NCI-H446 (cell line): ENCODE measurements around the gene ADCYAP1.
"Not testable (repeated sequence)": the region's sequence is repeated elsewhere in the genome, so short reads cannot be mapped to it uniquely, and the experiment has no call there.

ENCODE experiments used
- DNase-seq, 2 experiments: peaks; one replicate each; lab custom pipeline; 2025; lab: John Stamatoyannopoulos, UW

The ADCYAP1 gene

DNA sequence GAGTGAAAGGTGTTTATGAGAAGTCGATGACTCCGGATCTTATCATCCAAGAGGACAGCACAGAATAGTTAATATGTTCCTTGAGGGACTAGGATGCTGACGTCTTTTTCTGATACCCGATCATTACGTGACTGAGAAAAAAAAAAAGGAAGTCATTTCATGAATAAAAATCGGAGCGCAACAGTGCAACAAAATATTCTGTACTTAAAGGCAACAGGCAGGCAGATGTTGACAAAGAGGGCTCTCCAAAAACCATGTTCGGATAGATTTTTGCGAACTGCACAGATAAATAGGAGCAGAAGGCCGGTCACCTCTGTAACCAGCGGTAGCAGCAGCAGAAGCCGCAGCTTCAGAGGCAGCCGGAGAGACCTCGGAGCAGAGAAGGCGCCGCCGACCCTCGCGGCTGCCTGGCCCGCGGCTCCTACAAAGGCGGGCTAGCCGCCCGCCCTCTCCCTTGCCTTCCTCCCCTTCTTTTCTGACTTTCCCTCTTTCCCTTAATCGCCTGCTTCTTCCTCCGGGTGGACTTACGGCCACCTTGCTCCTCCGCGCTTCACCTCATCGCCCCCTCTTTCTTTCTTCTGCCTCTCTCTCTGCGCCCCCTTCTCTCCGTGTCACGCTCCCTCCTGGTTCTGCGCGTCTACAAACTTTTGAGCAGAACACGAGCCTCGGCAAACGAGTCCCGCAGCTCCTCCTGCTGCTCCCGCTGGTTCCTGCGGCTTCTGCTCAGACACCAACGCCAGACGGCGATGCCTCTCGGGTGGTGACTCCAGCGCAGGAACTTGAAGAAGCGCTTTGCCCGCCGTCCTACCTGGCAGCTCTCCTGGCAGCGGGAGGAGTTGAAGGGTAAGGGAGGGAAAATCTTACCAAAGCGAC lies at the start of gene ADCYAP1:
Gene ADCYAP1, plus strand, starts transcription at position 654 of the 873 bp plus-strand sequence. CDS start 516 bp downstream, outside the sequence.
- DNase-seq = peak; percentile 45 to 60

DNA sequence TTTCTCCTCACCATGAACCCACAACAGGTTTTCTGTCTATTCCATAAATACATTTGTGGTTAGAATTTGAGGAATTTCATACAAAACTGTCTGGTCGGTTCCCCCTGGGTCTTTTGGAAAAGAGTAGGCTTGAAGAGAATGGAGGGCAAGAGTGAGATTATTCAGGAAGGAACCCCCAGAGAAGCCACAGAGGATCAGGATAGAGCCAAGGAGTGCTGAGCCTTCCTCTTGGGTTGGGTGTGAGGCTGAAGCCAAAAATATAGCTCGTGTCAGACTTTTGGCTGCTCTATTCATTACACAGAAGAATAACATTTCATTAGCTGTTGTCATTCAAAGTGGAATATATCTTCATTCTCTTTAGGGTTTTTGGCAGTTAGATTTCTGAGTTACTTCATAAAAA lies 46.7 kb upstream of the ADCYAP1 start:
- no peak for DNase-seq

DNA sequence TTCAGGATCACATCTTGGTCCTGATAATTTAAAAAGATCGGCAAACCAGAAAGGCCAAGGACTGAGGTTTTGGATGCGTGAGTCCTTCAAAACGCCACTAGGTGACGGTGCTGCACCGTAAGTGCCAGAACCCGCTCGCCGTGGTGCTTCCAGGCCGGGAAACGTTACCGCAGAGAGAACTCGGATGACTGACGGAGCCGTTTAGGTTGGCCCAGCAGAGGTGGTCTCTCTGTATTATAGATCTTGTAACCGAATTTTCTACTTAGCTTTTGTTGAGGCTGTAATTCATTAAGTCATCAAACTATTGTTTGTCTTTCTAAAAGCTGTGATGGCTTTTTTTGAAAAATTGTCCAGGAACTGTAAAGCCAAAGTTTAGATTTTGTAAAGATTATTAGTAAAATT lies 39.8 kb upstream of the ADCYAP1 start:
- peak in 1 of 2 experiments; percentile 82 for DNase-seq

DNA sequence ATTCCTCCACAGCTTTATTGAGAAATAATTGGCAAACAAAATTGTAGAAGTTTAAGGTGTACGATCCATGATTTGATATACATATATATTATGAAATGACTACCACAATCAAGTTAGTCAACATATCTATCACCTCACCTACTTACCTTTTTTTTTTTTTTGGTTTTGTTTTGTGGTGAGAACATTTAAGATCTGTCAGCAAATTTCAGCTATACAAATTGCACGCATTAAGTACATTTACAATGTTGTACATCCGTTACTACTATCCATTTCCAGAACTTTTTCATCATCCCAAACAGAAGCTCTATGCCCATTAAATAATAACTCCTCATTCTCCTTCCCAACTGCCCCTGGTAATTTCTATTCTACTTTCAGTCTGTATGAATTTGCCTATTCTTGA lies 37.4 kb upstream of the ADCYAP1 start:
- DNase-seq = no peak

DNA sequence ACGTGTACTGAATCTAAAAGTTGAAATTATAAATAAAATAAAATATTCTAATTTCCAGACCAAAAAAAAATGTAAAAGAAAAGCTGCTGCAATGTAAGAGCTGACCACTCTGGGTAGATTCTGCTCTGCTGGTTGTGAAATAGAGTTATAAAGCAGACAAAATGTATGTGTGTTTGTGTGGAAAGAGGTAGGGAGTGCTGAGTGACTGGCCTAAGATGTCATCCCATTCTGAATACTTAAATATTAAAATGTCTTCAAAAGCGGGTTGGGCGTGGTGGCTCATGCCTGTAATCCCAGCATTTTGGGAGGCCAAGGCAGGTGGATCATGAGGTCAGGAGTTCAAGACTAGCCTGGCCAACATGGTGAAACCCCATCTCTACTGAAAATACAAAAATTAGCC lies 31.2 kb upstream of the ADCYAP1 start:
- DNase-seq = not testable (repeated sequence)

DNA sequence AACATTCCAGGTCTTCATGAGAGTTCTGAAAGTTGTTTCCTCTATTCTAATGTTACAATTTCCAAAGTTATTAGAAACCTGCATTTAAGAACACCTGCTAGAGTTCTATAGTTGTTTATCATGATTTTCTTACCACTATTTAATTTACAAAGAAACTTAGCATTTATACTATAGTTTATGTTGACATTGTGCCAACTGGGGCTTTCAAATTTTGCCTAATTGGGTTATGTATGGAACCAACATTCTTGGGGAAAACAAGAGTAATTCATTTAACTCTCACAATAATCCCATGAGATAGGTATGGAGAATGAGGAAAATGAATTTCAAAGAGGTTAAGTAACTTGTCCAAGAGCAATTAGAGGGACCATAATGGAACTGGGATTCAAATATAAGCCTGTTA lies 28.8 kb upstream of the ADCYAP1 start:
- DNase-seq = no peak

DNA sequence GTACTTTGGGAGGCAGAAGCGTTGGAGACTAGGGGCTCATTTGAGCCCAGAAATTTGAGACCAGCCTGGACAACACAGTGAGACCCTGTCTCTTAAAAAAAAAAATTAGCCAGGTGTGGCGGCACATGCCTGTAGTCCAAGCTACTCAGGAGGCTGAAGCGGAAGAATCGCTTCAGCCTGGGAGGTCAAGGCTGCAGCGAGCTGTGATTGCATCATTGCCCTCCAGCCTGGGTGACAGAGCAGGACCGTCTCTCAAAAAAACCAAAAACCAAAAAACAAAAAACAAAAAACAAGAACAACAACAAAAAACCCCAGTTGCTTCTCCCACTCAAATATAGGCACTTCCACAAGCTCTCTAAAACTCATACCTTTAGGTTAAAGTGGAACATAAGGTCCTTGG lies 27.4 kb upstream of the ADCYAP1 start:
- no peak for DNase-seq

DNA sequence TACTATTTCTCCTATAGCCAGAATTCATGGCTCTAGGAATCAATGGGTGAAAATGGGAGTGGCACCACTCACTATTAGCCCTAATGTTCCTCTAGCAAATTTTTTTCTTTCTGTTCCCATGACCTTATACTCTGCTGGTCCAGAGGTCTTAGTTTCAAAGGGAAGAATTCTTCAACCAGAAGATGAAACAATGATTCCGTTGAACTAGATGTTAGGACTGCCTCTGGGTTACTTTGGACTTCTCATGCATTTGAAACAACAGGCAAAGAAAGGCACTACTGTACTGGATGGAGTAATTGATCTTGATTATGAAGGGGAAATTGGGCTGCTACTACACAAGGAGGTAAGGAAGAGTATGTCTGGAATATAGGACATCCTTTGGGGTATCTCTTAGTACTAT lies 18.6 kb upstream of the ADCYAP1 start:
- DNase-seq = no peak

DNA sequence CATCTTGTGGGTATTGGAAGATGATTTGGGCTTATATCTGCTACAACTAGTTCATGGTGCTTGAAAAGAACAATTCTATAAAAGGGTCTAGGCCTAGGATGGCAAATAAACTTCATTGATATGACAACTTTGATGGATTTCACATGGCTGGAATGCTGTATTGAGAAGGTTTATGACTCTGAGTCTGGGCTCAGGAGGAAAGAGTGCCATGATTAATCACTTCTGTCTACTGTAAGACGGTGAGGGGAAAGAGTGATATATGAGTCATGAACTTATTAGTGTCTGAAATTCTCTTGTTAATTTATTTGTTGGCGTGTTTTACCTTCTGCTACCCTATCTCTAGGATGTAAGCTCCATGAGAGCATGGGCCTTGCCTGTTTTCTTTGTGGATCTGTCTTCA lies 17.0 kb upstream of the ADCYAP1 start:
- no peak for DNase-seq

DNA sequence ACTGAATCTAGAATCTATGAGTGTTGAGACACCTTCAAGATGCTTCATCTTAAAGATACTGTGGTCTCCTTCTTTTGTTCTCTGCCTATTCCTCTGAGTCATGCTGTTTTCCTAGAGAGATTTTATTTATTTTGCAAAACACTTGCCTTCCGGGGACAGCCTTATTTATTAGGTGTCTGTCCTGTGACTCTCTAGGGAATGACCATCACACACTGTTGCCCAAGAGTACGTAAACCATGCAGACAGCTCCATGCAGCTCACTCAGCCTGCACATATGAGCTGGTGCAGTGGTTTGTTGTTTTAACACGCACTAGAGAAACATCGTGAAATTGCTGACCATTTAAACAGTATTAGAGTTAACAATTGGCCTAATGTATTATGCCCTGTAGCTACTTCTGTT lies 12.4 kb upstream of the ADCYAP1 start:
- no peak for DNase-seq

DNA sequence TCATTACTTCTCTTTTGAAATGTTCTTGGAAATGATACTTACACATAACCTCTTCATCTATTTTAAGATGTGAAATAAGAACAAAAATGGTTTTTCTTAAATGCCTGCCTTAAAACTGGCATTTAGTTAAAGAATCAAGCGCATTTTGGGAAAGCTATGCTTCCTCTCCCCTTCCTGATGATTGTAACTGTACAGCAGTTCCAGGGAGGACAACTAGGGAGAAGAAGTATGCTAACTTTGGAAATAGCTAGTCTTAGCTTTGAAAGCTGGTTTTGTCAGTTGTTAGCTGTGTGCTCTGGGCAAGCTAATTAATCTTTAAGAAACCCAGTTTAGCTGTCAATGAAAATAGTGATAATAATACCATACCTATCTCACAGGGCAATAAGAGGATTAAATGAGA lies 8.4 kb upstream of the ADCYAP1 start:
- no peak for DNase-seq

DNA sequence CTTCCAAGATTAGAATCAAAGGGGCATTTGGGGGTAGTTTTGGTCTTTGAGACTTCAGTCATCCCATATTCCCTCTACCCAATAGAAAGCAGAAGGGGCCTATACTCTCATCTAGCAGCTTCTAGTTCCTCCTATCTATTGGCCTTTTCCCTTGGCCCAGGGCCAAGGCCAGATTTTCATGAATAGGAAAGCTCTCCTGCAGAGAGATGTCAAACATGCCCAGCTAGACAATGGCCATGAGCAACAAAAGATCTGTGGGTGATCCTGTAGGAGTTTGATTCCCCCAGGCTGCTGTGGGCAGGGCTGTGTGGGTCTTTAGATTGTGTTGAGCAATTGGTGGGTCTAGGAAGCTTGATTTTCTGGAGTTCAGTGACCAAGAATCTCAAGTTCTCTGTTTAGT lies 2.9 kb upstream of the ADCYAP1 start:
- no peak for DNase-seq

DNA sequence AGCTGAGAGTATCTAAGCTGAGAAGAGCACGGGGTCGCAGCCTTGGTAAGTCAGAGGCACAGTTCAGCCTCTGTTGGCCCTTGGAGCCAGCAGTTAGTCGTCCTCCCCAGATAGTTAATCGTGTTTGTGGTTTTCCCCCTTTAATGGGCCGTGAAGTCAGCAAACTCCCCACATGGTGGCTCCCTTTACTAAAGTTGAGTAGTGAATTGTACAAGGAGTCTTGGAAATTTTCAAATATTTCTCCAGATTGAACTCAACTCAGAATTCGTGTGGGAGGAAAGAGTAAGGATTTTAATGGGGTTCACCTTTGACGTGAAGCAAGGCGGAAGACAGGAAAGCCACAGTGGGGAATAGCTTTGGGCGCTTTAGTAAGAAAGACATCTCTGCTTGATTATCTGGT lies 2.4 kb upstream of the ADCYAP1 start:
- peak; percentile 42 to 58 for DNase-seq

DNA sequence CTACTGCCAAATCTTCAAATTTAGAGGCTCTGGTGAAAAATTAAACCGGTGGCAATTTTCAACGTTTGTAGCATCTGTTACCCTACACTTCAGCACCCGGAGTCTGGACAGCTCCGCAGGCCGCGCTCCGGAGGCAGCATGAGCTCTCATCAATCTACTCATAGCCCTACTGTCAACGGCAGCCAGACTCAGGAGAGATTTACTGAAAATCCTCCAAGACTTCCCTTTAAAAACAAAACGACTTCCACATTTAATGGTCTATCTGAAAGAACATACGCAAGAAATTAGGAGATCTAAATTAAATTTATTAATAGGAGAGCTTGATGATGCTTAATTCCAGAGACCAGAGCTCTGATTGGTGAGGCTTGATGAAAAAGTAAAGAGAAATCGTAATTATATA lies 970 bp upstream of the ADCYAP1 start:
- DNase-seq = peak in 1 of 2 experiments; percentile 38

DNA sequence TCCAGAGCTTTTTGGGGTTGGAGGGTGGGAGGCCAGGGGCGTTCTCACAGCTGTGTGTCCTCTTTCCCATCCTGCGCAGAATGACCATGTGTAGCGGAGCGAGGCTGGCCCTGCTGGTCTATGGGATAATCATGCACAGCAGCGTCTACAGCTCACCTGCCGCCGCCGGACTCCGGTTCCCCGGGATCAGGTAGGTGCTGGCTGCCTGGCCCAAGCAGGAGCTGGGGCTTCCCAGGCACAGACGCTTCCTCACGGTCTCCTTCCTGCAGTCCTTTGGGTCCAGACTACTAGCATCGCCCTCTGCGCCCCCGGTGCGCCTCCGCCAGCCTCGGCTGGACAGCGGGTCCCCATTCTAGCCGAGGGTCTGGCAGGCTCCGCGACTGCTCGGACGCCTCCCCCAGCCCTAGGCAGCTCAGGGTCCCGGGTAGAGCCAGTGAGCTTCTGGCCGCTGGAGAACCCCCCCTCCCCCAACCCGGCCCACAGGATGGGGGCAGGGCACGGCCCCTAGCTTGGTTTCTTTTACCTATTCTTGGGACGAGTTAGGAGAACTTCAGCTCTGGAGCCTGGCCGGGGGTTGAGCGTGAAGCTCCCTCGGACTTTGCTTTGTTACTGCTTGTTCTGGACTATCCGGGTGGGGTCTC lies 756 bp downstream of the ADCYAP1 start:
- DNase-seq = no peak

DNA sequence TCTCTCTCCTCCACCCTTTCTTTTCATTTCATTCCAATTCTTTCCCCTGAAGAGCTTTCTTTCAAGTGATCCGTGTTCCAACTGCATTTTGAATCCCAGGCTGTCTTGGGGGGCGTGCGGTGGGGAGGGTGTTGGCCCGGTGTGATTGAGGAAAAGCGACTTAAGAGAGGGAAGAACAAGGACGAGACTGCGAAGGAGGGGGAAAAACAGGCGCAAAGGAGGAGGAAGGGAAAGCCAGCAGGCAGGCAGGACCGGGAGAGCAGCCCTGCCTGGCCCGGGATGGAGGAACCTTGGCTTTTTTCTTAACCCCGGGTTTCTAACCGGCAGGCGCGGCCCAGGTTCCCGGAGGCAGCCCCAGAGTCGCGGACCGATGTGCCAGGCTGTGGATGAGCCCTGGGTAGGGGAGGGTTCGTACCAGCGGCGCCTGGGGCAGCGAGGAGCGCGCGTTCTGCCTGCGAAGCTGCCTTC lies 1.3 kb downstream of the ADCYAP1 start:
- no peak for DNase-seq

DNA sequence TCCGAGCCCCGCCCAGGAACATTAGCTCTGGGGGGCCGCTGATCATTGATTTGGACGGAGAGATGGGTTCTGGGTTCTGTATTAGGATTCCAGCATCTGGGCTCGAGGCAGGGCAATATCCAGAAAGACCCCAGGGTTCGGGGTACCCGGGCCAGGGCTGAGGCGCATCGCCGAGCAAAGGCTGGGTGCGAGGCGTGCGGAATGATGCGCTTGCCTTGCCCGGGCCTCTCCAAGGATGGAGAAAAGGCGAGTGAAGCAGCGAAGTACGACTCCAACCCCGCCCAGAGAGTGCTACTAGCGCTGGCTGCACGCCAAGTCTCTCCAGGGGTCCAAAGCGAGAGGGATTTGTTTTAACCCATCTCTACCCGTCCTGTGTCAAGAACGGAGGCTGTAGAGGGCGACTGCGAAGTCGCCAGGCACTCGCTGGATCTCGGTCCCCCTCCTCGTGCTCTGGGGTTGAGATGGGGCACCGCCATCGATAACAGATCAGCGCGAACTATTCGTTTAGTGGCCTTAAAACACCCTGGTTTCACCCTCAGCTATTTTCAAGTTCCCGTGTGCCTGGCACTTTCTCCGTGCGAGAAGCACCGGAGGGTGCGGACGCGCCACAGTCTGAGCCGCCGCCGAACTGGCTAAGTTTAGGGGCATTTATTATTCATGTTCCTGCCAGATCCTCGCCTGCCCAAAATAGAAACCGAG lies 1.9 kb downstream of the ADCYAP1 start:
- peak; percentile 68 to 90 for DNase-seq

DNA sequence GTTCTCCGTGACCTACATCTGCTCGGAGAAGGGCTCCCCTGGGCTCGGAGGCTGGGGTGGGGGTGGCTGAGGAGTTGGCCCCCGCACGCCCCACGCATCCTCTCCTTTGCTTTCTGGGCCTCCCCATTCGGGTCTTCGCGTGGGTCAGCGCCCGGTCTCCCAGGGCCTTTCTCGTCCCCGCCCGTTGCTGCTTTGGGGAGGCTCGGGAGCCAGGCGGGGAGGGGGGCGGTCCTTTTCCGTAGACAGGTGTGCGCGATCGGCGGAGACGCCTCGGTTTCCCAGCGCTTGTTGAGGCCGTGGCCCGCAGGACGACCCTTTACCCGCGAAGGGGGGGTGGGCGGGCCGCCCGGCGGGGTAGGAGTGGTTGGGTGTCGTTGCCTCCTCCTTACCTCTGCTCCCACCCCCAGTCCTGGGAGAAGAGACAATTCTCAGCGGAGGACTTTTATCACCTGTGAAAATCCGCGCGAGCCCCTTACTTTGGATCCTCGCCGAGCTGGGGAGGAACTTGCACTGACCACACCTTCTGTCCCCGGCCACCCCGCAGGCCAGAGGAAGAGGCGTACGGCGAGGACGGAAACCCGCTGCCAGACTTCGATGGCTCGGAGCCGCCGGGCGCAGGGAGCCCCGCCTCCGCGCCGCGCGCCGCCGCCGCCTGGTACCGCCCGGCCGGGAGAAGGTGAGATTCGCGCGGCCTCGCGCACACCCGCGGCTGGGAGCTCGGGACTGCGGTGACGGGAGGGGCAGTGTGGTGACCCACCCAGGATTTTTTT lies 2.6 kb downstream of the ADCYAP1 start:
- peak in 1 of 2 experiments; percentile 56 for DNase-seq

DNA sequence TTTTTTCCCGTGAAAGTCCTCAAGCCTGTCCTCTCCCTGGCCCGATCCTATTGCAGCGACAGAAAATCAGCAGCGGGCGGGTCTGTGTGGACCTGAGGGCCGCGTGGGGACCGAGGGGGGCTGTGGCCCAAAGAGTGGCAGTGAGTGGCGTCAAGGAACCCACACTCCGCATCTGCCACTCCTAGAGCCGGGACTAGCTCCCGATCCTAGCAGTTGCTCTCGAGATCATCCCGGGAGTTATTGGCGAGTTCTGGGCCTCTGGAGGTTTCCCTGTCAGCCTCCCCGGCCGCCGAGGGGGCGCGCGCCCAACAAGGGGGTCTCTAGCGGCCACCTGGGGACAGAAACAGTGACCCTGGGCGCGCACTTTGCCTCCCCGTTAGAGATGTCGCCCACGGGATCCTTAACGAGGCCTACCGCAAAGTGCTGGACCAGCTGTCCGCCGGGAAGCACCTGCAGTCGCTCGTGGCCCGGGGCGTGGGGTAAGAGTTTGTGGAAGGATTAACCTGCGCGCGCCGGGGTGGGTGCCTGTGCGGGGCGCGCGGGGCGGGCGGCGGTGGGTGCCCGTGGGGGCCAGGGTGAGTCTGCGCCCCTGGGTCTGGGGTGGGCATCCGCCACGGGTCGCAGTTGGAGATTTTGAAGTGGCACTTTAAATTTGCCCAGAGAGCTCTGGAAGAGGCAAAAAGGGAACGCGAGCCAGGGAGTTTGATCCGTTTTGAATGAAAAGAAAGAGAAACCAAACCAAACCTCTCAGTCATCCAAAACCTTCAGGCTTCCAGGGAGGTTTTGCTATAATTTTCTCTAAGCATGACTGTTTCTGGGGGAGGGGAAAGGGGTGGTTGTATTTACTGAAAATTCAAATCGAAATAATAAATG lies 3.5 kb downstream of the ADCYAP1 start:
- DNase-seq = no peak

DNA sequence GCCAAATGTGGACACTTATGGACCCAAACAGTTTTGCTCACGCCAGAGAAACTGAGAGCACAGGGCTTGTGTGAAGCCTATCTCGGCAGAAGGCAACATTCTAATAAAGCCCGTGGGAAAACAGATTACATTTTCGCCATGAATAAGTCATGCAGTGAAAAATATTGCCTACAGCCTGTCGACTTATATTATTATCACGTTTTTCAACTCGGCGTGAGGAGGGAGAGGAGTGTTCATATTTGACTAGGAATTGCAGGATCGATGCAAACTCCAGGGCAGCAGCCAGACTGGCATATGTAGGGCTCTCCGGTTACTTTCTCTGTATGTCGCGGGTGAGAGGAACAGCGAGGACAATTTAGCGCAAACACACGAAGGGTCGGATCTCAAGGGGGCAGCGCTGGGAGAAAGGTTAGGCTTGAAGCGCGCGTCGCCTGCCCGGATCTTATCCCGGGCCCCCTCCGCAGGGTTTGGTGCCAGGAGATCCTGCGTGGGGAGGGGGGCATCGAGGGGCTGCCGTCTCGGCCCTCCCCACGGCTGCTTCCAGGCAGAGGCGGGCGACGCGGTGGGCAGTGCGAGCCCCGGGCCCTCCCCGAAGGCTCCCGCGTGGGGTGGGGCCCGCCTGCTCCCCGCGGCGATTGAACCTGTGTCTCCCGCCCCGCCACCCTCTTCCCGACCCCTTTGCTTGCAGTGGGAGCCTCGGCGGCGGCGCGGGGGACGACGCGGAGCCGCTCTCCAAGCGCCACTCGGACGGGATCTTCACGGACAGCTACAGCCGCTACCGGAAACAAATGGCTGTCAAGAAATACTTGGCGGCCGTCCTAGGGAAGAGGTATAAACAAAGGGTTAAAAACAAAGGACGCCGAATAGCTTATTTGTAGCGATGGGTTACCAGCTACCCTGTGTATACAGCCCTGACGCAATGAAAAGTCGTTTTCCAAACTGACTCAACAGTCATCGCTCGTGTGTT lies 4.4 kb downstream of the ADCYAP1 start:
- DNase-seq = peak in 1 of 2 experiments; percentile 41
